Stimulated activated CD8-positive, alpha-beta memory T cell treated with anti-CD3 and anti-CD28 coated beads, Interleukin-12 subunit alpha, Interleukin-12 subunit beta, amount 100 ng/mL, for 24 hours (primary cell): Measurements from ENCODE around the gene TCF4.

ENCODE experiments used
- DNase-seq: peaks from one replicate; pipeline ENCODE4 v3.0.0-alpha.2; 2020; ENCODE audit errors: extremely low read depth

Gene TCF4

GRCh38 chr18:55442561-55442960, 145.4 kb downstream of the TCF4 start:
- no peak for DNase-seq

GRCh38 chr18:55440988-55441387, 147.0 kb downstream of the TCF4 start:
- no peak for DNase-seq

GRCh38 chr18:55439056-55439455, 148.9 kb downstream of the TCF4 start:
- DNase-seq, result no peak

GRCh38 chr18:55435592-55435991, 152.4 kb downstream of the TCF4 start:
- DNase-seq, result no peak

- no peak for DNase-seq
Measured at GRCh38 chr18:55433648-55434047, 154.3 kb downstream of the TCF4 start.

GRCh38 chr18:55433140-55433539, 154.9 kb downstream of the TCF4 start:
- DNase-seq, result no peak

- no peak for DNase-seq
Measured at GRCh38 chr18:55432307-55433040, 155.5 kb downstream of the TCF4 start.

GRCh38 chr18:55430026-55430425, 158.0 kb downstream of the TCF4 start:
- DNase-seq, result no peak

GRCh38 chr18:55427951-55428350, 160.0 kb downstream of the TCF4 start:
- DNase-seq, result no peak

GRCh38 chr18:55425698-55426097, 162.3 kb downstream of the TCF4 start:
- DNase-seq, result no peak

DNA sequence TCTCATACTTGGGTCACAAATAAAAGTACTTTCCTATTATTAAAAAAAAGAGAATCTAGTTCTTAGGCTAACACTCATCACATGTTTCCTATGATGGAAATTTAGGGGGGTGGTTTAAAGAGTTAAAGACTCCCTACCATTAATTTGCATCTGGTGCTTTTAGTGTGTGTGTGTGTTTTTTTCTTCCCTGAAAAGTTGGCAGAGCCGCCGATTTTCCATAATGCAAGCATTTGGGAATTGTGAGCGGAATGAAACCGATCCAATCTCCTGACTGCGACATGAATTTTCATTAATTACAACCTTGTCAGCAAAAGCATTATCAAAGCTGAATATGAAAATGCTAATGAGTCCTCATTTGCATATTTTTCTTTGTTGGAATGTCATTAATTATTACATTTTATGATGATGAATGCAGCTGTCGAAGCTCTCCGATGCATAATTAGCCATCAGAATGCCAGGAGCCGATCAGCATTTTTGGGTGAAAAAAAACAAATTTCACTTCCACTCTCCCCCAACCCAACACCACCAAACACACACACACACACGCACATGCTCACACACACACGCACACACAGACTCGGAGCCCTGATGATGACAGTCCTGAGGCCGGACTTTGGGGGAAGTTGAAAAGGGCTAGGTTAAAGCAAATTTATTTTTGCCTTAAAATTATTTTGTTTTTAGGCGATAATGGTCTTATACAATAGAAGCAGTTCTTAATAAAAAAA, 165.4 kb downstream of the TCF4 start:
- no peak for DNase-seq

- no peak for DNase-seq
Measured at GRCh38 chr18:55421615-55422419, 166.2 kb downstream of the TCF4 start.

- no peak for DNase-seq
Measured at GRCh38 chr18:55421308-55421614, 166.7 kb downstream of the TCF4 start.

DNA sequence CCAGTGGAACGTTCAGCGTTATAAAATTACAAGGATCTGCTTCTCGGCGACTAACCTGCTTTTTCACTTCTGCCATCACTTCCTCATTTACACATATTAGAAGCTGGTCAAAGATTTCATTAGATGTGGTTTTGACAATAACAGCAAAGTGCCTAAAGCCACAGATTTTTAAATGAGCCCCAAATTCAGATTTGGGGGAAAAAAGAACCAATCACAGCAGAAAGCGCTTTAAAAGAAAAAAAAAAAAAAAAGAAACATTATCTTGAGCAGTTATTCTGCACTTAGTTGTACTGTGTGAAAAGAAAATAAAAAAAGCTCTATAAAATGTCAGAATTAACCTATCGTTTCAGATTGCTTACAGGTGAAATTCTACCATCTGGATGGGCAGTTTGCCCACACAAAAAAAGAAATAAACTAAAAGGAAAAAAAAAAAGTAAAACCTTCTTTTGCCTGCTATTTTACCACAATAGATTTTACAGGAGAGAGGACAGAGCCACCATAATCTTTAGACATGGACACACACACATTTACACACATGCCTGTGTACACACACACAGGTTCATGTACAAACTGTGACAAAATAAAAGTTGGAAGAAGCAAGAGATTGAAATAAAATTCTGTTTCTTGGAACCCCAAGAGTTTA, 167.2 kb downstream of the TCF4 start:
- no peak for DNase-seq

- DNase-seq, result no peak
Measured at GRCh38 chr18:55419947-55420664, 167.9 kb downstream of the TCF4 start.

GRCh38 chr18:55419132-55419946, 168.7 kb downstream of the TCF4 start:
- no peak for DNase-seq

GRCh38 chr18:55418439-55418838, 169.6 kb downstream of the TCF4 start:
- no peak for DNase-seq

DNA sequence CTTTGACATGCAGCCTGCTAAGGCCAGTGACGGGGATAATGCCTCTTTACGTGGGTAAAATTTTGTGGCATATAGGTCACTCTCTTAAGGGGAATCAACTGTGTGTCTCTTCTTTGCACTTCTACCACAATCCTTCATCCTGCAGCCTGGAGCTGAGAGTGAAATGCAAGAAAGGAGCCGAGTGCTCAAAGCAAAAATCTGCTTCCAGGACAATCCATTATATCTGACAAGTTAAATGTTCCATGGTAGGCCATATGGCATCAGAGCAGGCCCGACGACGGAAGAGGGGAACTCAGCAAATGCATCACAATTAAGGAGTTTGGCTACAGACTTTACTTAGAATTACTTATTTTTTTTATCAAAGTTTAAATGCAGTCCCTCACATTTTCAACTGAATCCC, 171.2 kb downstream of the TCF4 start:
- DNase-seq, result no peak

- DNase-seq, result peak; percentile 44
Measured at GRCh38 chr18:55415258-55415871, 172.6 kb downstream of the TCF4 start.

- no peak for DNase-seq
Measured at GRCh38 chr18:55414475-55414874, 173.5 kb downstream of the TCF4 start.
